Ishikawa (cell line): ENCODE data around the gene PTCD2.

Experiments
- CEBPB ChIP-seq: IDR thresholded peaks from 2 replicates; pipeline ENCODE4 v1.6.1; 2012
- EGR1 ChIP-seq: IDR thresholded peaks from 2 replicates; pipeline ENCODE4 v1.6.1; 2012
- EP300 ChIP-seq: IDR thresholded peaks from 2 replicates; pipeline ENCODE4 v1.6.1; 2012; ENCODE audit warnings: borderline replicate concordance
- TF ChIP-seq, protein P1 (sequence below): IDR thresholded peaks from 2 replicates; pipeline ENCODE4 v1.6.1; 2012
- TF ChIP-seq, protein P2 (sequence below): IDR thresholded peaks from 2 replicates; pipeline ENCODE4 v1.6.1; 2012; ENCODE audit warnings: low read depth, mild to moderate bottlenecking

DNA sequence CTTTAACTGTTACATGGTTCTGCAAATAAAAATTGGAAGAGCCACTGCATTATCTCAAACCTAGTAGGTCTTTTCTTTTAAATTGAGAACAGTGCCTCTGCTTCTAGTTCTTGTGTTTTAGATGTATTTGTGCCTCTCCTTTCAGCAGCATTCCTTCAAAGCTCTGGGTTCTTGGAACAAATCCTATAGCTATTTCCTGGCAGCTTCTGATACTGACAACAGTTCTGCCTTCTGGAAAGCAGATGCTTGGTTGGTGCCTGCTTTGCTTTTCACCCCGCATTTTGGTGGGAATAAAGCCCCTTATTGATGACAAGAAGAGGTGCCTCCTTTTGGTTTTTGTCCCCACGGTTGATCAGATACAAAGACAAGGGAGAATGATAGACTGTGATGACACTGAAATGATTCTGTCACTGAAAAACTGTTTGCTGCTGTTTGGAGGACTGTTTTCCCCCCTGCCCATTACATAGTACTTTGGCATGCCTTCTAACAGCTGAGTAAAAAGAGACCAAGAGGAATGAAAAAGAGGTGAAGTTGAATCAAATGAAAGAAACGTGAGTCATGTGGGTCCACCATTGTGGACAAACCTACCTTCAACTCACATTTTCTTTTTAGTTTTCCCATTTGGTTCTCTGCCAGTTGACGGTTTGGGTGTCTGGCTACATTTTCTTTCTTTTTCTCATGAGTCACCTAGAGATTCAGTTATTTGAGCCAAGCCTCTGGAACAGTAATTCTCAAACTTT, 5.6 kb downstream of the PTCD2 start:
- TF ChIP-seq, protein P1, sequence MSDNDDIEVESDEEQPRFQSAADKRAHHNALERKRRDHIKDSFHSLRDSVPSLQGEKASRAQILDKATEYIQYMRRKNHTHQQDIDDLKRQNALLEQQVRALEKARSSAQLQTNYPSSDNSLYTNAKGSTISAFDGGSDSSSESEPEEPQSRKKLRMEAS = no peak
- TF ChIP-seq CEBPB (no peak), EP300 (no peak), EGR1 (no peak)
- TF ChIP-seq, protein P2, sequence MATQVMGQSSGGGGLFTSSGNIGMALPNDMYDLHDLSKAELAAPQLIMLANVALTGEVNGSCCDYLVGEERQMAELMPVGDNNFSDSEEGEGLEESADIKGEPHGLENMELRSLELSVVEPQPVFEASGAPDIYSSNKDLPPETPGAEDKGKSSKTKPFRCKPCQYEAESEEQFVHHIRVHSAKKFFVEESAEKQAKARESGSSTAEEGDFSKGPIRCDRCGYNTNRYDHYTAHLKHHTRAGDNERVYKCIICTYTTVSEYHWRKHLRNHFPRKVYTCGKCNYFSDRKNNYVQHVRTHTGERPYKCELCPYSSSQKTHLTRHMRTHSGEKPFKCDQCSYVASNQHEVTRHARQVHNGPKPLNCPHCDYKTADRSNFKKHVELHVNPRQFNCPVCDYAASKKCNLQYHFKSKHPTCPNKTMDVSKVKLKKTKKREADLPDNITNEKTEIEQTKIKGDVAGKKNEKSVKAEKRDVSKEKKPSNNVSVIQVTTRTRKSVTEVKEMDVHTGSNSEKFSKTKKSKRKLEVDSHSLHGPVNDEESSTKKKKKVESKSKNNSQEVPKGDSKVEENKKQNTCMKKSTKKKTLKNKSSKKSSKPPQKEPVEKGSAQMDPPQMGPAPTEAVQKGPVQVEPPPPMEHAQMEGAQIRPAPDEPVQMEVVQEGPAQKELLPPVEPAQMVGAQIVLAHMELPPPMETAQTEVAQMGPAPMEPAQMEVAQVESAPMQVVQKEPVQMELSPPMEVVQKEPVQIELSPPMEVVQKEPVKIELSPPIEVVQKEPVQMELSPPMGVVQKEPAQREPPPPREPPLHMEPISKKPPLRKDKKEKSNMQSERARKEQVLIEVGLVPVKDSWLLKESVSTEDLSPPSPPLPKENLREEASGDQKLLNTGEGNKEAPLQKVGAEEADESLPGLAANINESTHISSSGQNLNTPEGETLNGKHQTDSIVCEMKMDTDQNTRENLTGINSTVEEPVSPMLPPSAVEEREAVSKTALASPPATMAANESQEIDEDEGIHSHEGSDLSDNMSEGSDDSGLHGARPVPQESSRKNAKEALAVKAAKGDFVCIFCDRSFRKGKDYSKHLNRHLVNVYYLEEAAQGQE = no peak
